Measurements from ENCODE around the gene SLC2A5. TPM values are rescaled to one million over a fixed set of nuclear protein-coding genes. Genes with fewer than 3 reads are reported as not detected.

SLC2A5 gene
- total RNA-seq, 4 donors from 2014 or later, result 12.4 to 730 (median 340) TPM

- Histone ChIP-seq H3K4me1 (no peaks in the 10 kb centered on the region), H3K36me3 (peaks cover 0 to 23% (median 0%) of the 10 kb centered on the region in 3 donors), H3K27ac (no peak overlapping the region), H3K4me3 (no peak overlapping the region), H3K27me3 (no peaks in the 10 kb centered on the region), H3K9me3 (no peaks in the 10 kb centered on the region)
- no peak for DNase-seq
- no peak for TF ChIP-seq POLR2A (IDR thresholded peaks at IDR 0.05)
- TF ChIP-seq CTCF (IDR thresholded peaks at IDR 0.05), result no peak
Observed at GRCh38 chr1:9105336-9105867, 36.0 kb upstream of the SLC2A5 start.

DNA sequence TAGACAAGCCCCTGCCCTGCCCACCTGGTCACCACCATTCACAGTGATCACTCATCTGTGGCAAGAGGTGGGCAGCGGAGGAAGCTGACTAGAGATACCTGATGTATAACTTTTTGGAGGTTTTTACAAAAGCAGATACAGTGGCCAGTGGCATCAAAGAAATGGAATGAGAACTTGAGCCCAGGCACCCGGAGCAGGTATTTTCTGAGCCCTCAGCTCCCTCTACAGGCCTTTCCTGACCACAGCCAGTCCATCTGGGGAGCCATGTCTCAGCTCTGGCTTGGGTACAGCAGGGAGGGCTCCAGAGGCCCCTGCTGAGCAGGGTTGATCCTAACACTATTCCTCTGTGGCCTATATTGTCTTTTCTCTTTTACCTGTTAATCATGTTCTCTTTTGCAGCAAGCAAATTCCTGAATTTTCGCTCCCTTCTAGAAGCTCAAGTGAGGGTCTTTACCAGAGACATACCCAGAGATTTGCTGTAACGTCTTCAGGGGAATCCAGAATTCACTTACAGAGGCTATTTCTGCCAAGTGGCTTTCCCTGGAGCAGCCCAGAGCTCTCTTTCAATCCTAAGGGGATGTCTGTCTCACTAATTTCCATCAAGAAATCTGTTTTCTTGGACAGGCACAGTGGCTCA lies 32.2 kb upstream of the SLC2A5 start:
- no peaks in the 10 kb centered on the region for H3K27me3 ChIP-seq
- no peak overlapping the region for H3K4me3 ChIP-seq
- peaks cover 0 to 17% (median 0%) of the 10 kb centered on the region in 3 donors for H3K36me3 ChIP-seq
- TF ChIP-seq CTCF (IDR thresholded peaks at IDR 0.05) (peak; percentile 17 to 78 (median 62)), POLR2A (IDR thresholded peaks at IDR 0.05) (no peak)
- no peak overlapping the region for H3K27ac ChIP-seq
- H3K4me1 ChIP-seq, result no peaks in the 10 kb centered on the region
- peak in 2 of 3 donors; percentile 38 to 79 for DNase-seq
- H3K9me3 ChIP-seq, result no peaks in the 10 kb centered on the region

- no peak for DNase-seq
- H3K9me3 ChIP-seq, result no peaks in the 10 kb centered on the region
- no peaks in the 10 kb centered on the region for H3K4me1 ChIP-seq
- H3K27me3 ChIP-seq, result no peaks in the 10 kb centered on the region
- no peak for TF ChIP-seq CTCF (IDR thresholded peaks at IDR 0.05)
- no peak for TF ChIP-seq POLR2A (IDR thresholded peaks at IDR 0.05)
- no peak overlapping the region for H3K4me3 ChIP-seq
- no peak overlapping the region for H3K27ac ChIP-seq
- peaks cover 0 to 17% (median 0%) of the 10 kb centered on the region in 3 donors for H3K36me3 ChIP-seq
Observed at GRCh38 chr1:9100471-9101043, 31.1 kb upstream of the SLC2A5 start.

DNA sequence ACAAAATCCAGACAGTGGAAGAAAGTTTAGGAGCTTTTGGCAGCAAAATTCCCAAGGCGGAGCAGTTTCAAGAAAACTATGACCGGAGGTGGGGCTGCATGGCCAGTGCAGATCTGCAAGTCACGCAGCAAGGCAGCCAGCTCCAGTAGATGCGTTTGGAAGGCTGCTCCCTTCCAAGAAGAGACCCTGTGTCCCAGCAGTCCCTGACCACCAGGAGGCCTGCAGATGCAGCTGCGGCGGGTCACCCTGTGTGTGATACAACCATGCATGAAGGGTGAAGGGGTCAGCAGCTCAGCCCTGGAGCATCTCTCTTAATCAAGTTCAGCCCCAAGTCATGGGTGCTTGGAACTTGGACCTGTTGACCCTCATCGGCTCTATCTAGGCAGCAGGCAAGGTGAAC lies 30.1 kb upstream of the SLC2A5 start:
- Histone ChIP-seq H3K27me3 (no peaks in the 10 kb centered on the region), H3K36me3 (peaks cover 0 to 16% (median 0%) of the 10 kb centered on the region in 3 donors), H3K9me3 (no peaks in the 10 kb centered on the region), H3K4me1 (no peaks in the 10 kb centered on the region), H3K27ac (no peak overlapping the region), H3K4me3 (no peak overlapping the region)
- TF ChIP-seq POLR2A (IDR thresholded peaks at IDR 0.05) (no peak), CTCF (IDR thresholded peaks at IDR 0.05) (no peak)
- no peak for DNase-seq

DNA sequence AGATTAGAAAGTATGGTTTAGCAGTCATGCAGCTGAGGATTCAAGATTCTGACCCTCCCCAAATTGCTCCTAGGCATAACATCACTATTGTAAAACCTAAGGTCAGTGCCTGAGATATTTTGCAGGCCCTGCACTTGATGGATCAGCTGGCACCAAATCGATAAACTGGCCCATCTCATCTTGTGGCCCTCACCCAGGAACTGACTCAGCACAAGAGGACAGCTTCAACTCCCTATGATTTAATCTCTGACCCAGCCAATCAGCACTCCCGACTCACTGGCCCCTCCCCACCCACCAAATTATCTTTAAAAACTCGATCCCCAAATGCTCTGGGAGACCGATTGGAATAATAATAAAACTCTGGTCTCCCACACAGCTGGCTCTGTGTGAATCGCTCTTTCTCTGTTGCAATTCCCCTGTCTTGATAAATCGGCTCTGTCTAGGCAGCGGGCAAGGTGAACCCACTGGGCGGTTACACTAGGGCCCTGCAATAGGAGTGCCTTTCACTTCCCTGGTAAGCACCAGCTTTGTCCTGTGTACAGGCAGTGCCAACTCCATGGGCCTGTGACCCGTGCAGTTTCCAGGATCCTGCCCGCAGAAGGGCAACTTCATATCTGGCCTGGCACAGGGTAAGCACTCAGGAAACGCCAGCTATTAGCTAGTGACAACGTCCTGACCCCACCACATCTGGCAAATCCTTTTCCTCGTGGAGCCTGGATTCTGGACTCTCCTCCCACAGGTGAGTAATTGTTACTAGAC lies 28.7 kb upstream of the SLC2A5 start:
- TF ChIP-seq POLR2A (IDR thresholded peaks at IDR 0.05), result no peak
- TF ChIP-seq CTCF (IDR thresholded peaks at IDR 0.05), result no peak
- Histone ChIP-seq H3K4me3 (no peak overlapping the region), H3K27ac (no peak overlapping the region), H3K4me1 (no peaks in the 10 kb centered on the region), H3K27me3 (no peaks in the 10 kb centered on the region), H3K36me3 (peaks cover 0 to 3% (median 0%) of the 10 kb centered on the region in 3 donors), H3K9me3 (no peaks in the 10 kb centered on the region)
- no peak for DNase-seq

Data from Peyer's patch (tissue), 4 donors.